B cell (primary cell): ENCODE measurements around the gene VIT. TPM values are rescaled to one million over a fixed set of nuclear protein-coding genes. Genes with fewer than 3 reads are reported as not detected.

Experiments used
- ATAC-seq: fragments of 200-7000 bp; cut with Tn5 transposase; one replicate; pipeline ENCODE4 v1.10.0; 2021; ENCODE audit warnings: low read depth, mild to moderate bottlenecking, moderate number of reproducible peaks, moderate library complexity
- CTCF ChIA-PET: fragments of 350-600 bp; sonication (Branson Sonifier 250); formaldehyde crosslinking; loops from one replicate; lab custom pipeline; 2021; ENCODE audit warnings: antibody characterized with exemption, inconsistent platforms; lab: Charles Lee
- POLR2A ChIA-PET: fragments of 350-600 bp; sonication (Branson Sonifier 250); formaldehyde crosslinking; loops from one replicate; lab custom pipeline; 2021; ENCODE audit warnings: antibody characterized with exemption; lab: Charles Lee
- DNase-seq: peaks from one replicate; pipeline ENCODE4 v3.0.0; 2013
- H2AFZ ChIP-seq: 2 replicates; pipeline ENCODE4 v1.6.1; 2012; ENCODE audit warnings: mild to moderate bottlenecking, low read depth, low read length; ENCODE audit not compliant: insufficient read depth, poor library complexity, severe bottlenecking
- H3K27ac ChIP-seq, 2 donors: 1 replicate in 1 of 2; 2 replicates in 1 of 2; pipeline ENCODE4 v1.5.1; 2012 to 2013; ENCODE audit warnings: low read length in 2 of 2, mild to moderate bottlenecking in 2 of 2, moderate library complexity in 1 of 2
- H3K27me3 ChIP-seq, 4 experiments: fragments of 200-600 bp in 1 of 4; sonication (generic) in 1 of 4; replicated peaks in 1 of 4; 1 replicate in 2 of 4; 2 replicates in 2 of 4; pipeline versions ENCODE4 v1.6.1 to v1.7.0; 2013 to 2016; ENCODE audit warnings: low read length in 3 of 4, mild to moderate bottlenecking in 2 of 4, mixed read lengths in 1 of 4, moderate library complexity in 1 of 4; ENCODE audit not compliant: insufficient read depth in 4 of 4, control insufficient read depth in 3 of 4; ENCODE audit errors: control extremely low read depth in 1 of 4
- H3K36me3 ChIP-seq, 2 experiments: replicated peaks in 1 of 2; 1 replicate in 1 of 2; 2 replicates in 1 of 2; pipeline versions ENCODE4 v1.6.1 to v1.7.1; 2013; ENCODE audit warnings: low read length in 1 of 2; ENCODE audit not compliant: insufficient read depth in 2 of 2, control insufficient read depth in 1 of 2; ENCODE audit errors: control extremely low read depth in 1 of 2, extremely low read depth in 1 of 2
- H3K4me1 ChIP-seq, 2 donors: fragments of 200-600 bp in 1 of 2; sonication (generic) in 1 of 2; 1 replicate in 1 of 2; 2 replicates in 1 of 2; pipeline versions ENCODE4 v1.5.1 to v1.6.1; 2013 to 2017; ENCODE audit warnings: low read length in 2 of 2; ENCODE audit not compliant: control insufficient read depth in 2 of 2, insufficient read depth in 2 of 2
- H3K4me2 ChIP-seq: replicated peaks from 2 replicates; pipeline ENCODE3; 2012; ENCODE audit warnings: mild to moderate bottlenecking, low read depth, low read length; ENCODE audit not compliant: poor library complexity, severe bottlenecking
- H3K4me3 ChIP-seq, 5 experiments: fragments of 200-600 bp in 1 of 5; sonication (generic) in 1 of 5; 1 replicate in 3 of 5; 2 replicates in 2 of 5; pipeline versions ENCODE4 v1.5.1 to v1.7.0; 2011 to 2016; ENCODE audit warnings: low read length in 4 of 5, mild to moderate bottlenecking in 4 of 5, low read depth in 2 of 5, control low read depth in 1 of 5, moderate library complexity in 1 of 5; ENCODE audit not compliant: insufficient read depth in 1 of 5; ENCODE audit errors: control extremely low read depth in 1 of 5, extremely low read depth in 1 of 5
- H3K79me2 ChIP-seq: fragments of 200-600 bp; sonication (generic); one replicate; pipeline ENCODE4 v1.6.0; 2016; ENCODE audit warnings: low read length; ENCODE audit not compliant: control insufficient read depth, insufficient read depth
- H3K9ac ChIP-seq: fragments of 200-600 bp; sonication (generic); 2 replicates; pipeline ENCODE4 v1.6.1; 2017; ENCODE audit warnings: mild to moderate bottlenecking, low read length, moderate library complexity
- H3K9me3 ChIP-seq, 3 donors: one replicate each; pipeline versions ENCODE4 v1.6.1 to v1.7.1; 2013; ENCODE audit warnings: low read length in 2 of 3; ENCODE audit not compliant: control insufficient read depth in 2 of 3, insufficient read depth in 1 of 3; ENCODE audit errors: control extremely low read depth in 1 of 3
- H4K20me1 ChIP-seq: 2 replicates; pipeline ENCODE4 v1.6.0; 2012; ENCODE audit warnings: mild to moderate bottlenecking, low read length; ENCODE audit not compliant: insufficient read depth, control insufficient read depth, poor library complexity, severe bottlenecking
- H3K27ac Mint-ChIP-seq: one replicate; pipeline ENCODE4 v1.8.0; 2021; ENCODE audit warnings: mixed read lengths
- H3K27me3 Mint-ChIP-seq: one replicate; pipeline ENCODE4 v1.8.0; 2021; ENCODE audit warnings: mixed read lengths
- H3K4me1 Mint-ChIP-seq: one replicate; pipeline ENCODE4 v1.8.0; 2021; ENCODE audit warnings: mixed read lengths
- H3K4me3 Mint-ChIP-seq: one replicate; pipeline ENCODE4 v1.8.0; 2021; ENCODE audit warnings: mixed read lengths
- H3K9me3 Mint-ChIP-seq: one replicate; pipeline ENCODE4 v1.8.0; 2022; ENCODE audit warnings: mixed read lengths; ENCODE audit not compliant: insufficient read depth
- CTCF ChIP-seq: fragments of 200-600 bp; IDR thresholded peaks from one replicate; pipeline ENCODE4 v1.8.0; 2022; ENCODE audit warnings: antibody characterized with exemption, mild to moderate bottlenecking
- EZH2 ChIP-seq: IDR thresholded peaks from 2 replicates; pipeline ENCODE4 v1.6.1; 2012; ENCODE audit warnings: borderline replicate concordance, low read depth, mild to moderate bottlenecking, moderate library complexity, low read length; ENCODE audit not compliant: insufficient read depth, poor library complexity, severe bottlenecking
- WGBS: methylation state at CpG from one replicate; pipeline ENCODE4 v1.1.5; 2013; ENCODE audit warnings: missing lambda C conversion rate; ENCODE audit not compliant: insufficient coverage; 5-methylcytosine and 5-hydroxymethylcytosine counted together
- intact Hi-C: fragments of 100-400 bp; cut with micrococcal nuclease; formaldehyde crosslinking; loops from one replicate; pipeline ENCODE4 v1.10.0; 2022
- polyA plus RNA-seq: library from polyadenylated mRNA; depleted of rRNA; stranded (reverse); fragments of >200 nt; gene quantifications from 2 replicates; pipeline ENCODE4 v1.2.3, GENCODE V29; 2012
- total RNA-seq, 2 donors: library from RNA; stranded (reverse); fragments of 120-200 nt in 1 of 2; gene quantifications; 1 replicate in 1 of 2; 2 replicates in 1 of 2; pipeline versions ENCODE4 v1.2.3 to v1.2.4, GENCODE V29; 2013 to 2022

The VIT gene
- total and polyA plus RNA-seq, 2 donors (not counting 1 experiment from before 2014, with no cell fraction given) = not detected

- Histone ChIP-seq H3K9ac (no peak overlapping the region), H2AFZ (no peak overlapping the region), H3K4me2 (no peak overlapping the region), H3K4me1 (no peaks in the 10 kb centered on the region), H3K36me3 (no peaks in the 10 kb centered on the region), H3K27ac (no peak overlapping the region), H4K20me1 (no peaks in the 10 kb centered on the region), H3K79me2 (no peaks in the 10 kb centered on the region), H3K9me3 (peaks cover 0 to 11% (median 0%) of the 10 kb centered on the region in 3 donors), H3K27me3 (peaks cover 0 to 4% (median 0%) of the 10 kb centered on the region in 4 experiments), H3K4me3 (no peak overlapping the region)
- ATAC-seq (no peak), DNase-seq (no peak)
- no peak for TF ChIP-seq EZH2
- no peak for TF ChIP-seq CTCF
- no peaks in the 10 kb centered on the region for H3K9me3 Mint-ChIP-seq
- CTCF ChIA-PET = interaction anchor here (1.0 kb wide), 1 partner anchor 10 kb away, joined by 3 read pairs; no protein-coding TSS in a partner anchor
- no peaks in the 10 kb centered on the region for H3K4me1 Mint-ChIP-seq
- 89% methylated on average over 2 of the region's 3 CpGs for WGBS
- intact Hi-C loops = no loop called here
- H3K27me3 Mint-ChIP-seq = peaks cover 18% of the 10 kb centered on the region
- POLR2A ChIA-PET = no interaction called here
- no peak overlapping the region for H3K27ac Mint-ChIP-seq
- H3K4me3 Mint-ChIP-seq = no peak overlapping the region
These were observed 36.7 kb downstream of the VIT start for GRCh38 chr2:36733215-36733614.

- Mint-ChIP-seq H3K4me3 (no peak overlapping the region), H3K9me3 (no peaks in the 10 kb centered on the region), H3K27me3 (peaks cover 18% of the 10 kb centered on the region), H3K27ac (no peak overlapping the region), H3K4me1 (no peaks in the 10 kb centered on the region)
- no peak overlapping the region for H3K9ac ChIP-seq
- DNase-seq (no peak), ATAC-seq (no peak)
- intact Hi-C loops = no loop called here
- no peaks in the 10 kb centered on the region for H3K36me3 ChIP-seq
- H3K4me3 ChIP-seq = no peak overlapping the region
- H3K79me2 ChIP-seq = no peaks in the 10 kb centered on the region
- WGBS = 100% methylated on average over 1 of the region's 2 CpGs
- H3K4me1 ChIP-seq = no peaks in the 10 kb centered on the region
- H3K4me2 ChIP-seq = no peak overlapping the region
- H2AFZ ChIP-seq = no peak overlapping the region
- no peak overlapping the region for H3K27ac ChIP-seq
- ChIA-PET POLR2A (no interaction called here), CTCF (no interaction called here)
- no peaks in the 10 kb centered on the region for H4K20me1 ChIP-seq
- TF ChIP-seq CTCF = no peak
- TF ChIP-seq EZH2 = no peak
- peaks cover 0 to 11% (median 0%) of the 10 kb centered on the region in 3 donors for H3K9me3 ChIP-seq
- peaks cover 0 to 4% (median 0%) of the 10 kb centered on the region in 4 experiments for H3K27me3 ChIP-seq
These were observed 37.8 kb downstream of the VIT start for GRCh38 chr2:36734304-36734703.
